Right renal cortex interstitium (tissue), 3 donors: ENCODE measurements around the gene LAMB3. TPM values are rescaled to one million over a fixed set of nuclear protein-coding genes. Genes with fewer than 3 reads are reported as not detected.
"Not testable (repeated sequence)": the region's sequence is repeated elsewhere in the genome, so short reads cannot be mapped to it uniquely, and the experiment has no call there.

ENCODE experiments used
- DNase-seq, 3 donors: peaks; one replicate each; pipeline ENCODE4 v3.0.0-alpha.2; 2013; ENCODE audit warnings: low read depth in 3 of 3, low spot score in 2 of 3
- polyA plus RNA-seq, 3 donors: library from polyadenylated mRNA; unstranded; fragments of 120-200 nt; gene quantifications; one replicate each; pipeline ENCODE4 v1.2.1, GENCODE V29; 2013; ENCODE audit not compliant: insufficient read length in 3 of 3

The LAMB3 gene
- polyA plus RNA-seq, result 1 to 10 TPM in 1 of 3 donors, under 1 TPM in 2; 0.76 to 1.4 (median 0.92) TPM

DNA sequence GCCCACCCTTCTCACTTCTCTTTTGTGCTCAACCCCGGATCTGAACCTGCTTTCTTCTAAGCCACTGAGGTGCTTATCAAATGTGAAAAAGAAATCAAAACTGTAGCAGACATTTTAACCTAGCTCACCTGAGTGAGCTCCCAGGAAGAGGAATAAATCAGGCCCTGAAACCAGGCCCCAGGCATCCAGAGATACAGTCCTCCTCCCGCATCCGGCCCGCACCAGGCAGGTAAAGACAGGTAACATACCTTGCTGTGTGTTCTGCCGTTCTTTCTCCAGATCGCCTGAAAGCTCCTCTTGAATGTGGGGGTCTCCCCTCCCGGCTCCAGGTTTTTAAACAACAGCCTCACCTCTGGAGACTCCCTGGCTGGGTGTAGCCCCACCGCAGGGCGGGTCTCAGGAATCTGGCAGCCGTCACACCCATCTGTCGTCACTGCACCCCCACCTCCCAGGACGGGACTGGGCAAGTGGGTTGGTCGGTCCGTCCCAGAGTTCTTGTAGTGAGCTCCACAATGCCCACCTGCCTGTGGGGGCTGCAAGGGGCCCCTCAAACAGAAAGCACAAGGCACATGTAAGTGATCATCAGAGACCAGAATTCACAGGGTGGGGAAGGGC, at the start of gene LAMB3:
Gene LAMB3 (minus strand): TSS at position 305 of the 615 bp plus-strand sequence. CDS start 1,481 bp downstream, outside the sequence.
- DNase-seq, result no peak

DNA sequence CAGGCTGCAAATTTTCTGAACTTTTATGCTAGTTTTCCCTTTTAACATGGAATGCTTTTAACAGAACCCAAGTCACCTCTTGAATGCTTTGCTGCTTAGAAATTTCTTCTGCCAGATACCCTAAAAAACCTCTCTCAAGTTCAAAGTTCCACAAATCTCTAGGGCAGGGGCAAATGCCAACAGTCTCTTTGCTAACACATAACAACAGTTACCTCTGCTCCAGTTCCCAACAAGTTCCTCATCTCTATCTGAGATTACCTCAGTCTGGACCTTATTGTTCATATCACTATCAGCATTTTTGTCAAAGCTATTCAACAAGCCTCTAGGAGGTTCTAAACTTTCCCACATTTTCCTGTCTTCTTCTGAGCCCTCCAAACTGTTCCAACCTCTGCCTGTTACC, 48.5 kb upstream of the LAMB3 start:
- not testable (repeated sequence) for DNase-seq

- DNase-seq, result no peak
These were observed 44.9 kb upstream of the LAMB3 start for GRCh38 chr1:209697126-209697525.

DNA sequence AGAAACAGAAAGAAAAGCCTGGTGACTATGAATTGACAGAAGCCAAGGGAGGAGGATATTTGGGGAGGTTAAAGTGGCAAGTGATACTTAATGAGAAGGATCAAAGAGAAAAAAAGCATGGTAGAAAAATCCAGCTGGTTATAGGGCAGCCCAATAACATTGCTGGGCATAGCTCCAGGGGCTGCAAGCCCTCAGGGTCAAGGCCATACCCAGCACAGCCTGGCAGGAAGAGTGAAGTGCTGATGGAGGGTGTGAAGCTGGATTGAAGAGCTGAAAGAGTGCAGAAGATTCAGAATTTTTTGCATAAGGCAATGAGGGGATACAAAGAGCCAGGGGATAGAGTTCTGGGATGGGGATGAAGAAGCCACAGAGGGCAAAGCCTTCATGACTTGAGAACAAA, 44.4 kb upstream of the LAMB3 start:
- DNase-seq, result no peak

DNA sequence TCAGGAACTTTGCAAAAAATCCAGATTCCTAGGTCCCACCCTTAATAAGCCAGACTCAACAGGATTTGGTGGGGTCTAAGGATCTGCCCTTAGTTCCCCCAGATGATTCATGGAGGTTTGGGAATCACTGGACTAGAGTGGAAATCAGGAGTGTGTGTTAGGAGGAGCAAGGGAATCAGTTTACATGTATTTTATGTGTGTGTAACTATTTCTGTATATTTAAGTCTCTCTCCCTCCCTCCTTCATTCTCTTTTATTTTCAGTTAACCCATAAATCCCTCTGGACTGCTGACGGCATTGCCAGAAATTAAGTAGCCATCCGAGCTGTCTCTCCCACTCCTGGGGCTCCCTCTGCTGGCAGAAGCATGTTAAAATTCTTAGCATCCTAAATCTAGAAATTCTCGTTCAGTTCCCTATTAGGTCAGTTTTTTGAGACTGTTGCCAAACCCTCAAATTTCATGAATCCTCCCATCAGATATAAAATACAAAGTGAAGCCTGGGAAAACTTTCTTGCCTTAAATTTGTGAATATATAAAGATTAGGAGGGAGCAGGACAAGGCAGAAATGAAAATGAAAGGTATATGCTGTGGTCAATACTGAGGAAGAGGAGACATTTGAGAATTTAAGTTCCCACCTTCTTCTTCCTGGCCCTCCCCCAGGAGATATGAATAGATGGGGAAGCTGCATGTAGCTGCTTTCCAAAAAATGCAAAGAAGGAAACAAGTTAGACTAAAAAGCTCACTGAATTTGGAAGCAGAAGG, 40.7 kb upstream of the LAMB3 start:
- peak in 2 of 3 donors; percentile 65 to 68 for DNase-seq

DNA sequence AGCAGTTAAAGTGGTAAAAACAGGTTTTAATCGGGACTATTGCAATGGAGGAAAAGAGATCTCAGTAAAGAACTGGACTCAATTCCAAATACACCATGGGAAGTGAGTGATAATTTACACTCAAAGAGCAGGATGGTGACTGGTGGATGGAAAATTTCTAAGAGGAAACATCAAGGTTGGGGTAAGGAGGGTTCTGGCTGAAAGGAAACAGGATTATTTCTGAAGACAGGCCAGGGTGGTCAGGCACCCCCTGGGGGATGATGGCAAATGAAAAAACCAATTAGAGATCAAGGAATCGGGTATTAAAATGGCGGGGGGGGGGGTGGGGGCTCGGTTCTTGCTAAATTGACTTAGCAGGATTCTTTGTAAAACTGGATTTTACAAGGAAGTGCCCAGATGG, 40.1 kb upstream of the LAMB3 start:
- no peak for DNase-seq

DNA sequence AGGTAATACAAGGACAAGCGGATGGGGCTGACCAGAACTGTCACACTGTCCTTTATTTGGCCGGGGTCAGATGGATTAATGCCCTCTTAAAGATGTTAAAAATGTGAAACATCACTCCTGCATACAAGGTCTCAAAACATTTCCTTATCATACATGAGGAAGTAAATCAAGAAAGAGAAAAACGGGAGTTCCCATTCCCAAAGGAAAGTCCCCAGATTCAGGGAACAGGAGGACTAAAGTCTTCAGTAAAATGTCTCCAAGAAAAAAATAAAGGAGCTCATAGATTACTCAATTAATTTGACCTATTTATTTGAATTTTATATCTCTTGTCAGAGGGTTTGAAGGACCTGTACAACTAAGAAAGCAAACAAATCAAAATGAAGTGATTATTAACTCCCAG, 39.0 kb upstream of the LAMB3 start:
- no peak for DNase-seq

GRCh38 chr1:209689477-209689876, 37.3 kb upstream of the LAMB3 start:
- DNase-seq, result no peak

DNA sequence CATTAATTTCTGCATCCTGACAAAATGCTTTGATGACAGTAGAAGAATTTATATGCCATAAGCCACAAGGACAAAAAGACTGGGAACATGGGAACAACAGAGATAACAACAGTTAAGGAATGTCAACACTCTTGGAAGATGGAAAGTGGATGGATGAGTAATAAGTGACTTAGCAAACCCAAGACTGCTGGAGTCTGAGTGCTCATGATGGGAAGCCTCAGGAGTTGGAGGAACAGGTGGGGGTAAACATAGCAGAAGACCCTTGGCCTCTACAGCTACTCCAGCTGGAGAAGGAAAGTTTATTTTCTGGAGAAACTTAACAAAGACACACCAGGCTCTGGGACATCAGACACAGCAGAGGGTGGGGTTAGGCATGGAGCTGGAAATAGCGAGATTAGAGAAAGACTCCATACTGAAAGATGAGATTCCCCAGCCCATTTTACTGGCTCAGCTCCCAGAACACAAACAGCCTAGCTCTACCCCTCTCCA, 36.6 kb upstream of the LAMB3 start:
- no peak for DNase-seq

DNA sequence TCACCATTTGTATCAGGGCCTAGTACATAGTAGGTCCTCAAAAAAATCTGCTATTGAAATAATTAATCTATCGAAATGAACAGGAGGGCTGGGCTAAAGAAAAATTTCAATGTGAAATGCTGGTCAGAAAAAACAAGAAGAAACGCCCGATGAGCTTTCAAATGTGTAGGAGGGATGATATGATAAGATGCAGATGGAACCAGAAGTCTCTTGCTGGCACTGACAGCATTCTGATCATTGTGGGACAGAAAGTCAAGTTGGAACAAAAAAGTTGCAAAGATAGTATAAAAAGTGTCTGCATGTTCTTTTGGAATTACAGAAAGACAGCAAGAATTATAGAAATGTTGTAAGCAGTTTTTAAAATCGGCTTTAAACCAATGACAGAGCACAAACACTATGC, 34.1 kb upstream of the LAMB3 start:
- DNase-seq, result no peak

- no peak for DNase-seq
These were observed 33.6 kb upstream of the LAMB3 start for GRCh38 chr1:209685821-209686220.

DNA sequence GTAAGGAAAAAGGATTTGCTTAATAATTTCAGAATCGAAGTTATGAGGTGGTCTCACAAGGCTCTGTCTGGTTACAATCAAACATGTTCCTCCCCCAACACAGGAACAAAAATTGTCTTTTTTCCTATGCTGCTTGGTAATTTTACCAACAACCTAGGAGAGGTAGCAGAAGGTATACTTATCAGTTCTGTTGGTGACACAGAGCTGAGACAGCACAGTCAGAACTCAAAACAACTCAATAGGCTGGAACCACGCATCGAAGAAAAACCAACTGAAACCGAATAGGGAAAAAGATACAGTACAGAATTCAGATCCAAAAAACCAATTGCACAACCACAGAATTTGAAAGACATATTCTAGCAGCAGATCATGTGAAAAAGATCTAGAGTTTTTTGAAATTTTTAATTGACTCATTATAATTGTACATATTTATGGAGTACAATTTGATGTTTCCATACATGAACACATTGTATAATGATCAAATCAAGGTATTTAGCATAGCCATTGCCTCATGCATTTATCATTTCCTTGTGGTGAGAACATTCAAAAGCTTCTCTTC, 26.8 kb upstream of the LAMB3 start:
- DNase-seq, result no peak

DNA sequence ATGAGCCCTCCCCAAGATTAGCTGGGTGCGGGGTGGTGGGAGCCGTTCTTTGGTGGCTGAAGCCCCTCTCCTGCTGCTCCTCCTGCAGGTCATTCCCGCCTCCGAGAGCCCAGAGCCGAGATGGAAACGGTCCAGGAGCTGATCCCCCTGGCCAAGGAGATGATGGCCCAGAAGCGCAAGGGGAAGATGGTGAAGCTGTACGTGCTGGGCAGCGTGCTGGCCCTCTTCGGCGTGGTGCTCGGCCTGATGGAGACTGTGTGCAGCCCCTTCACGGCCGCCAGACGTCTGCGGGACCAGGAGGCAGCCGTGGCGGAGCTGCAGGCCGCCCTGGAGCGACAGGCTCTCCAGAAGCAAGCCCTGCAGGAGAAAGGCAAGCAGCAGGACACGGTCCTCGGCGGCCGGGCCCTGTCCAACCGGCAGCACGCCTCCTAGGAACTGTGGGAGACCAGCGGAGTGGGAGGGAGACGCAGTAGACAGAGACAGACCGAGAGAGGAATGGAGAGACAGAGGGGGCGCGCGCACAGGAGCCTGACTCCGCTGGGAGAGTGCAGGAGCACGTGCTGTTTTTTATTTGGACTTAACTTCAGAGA, 23.4 kb upstream of the LAMB3 start:
- no peak for DNase-seq

DNA sequence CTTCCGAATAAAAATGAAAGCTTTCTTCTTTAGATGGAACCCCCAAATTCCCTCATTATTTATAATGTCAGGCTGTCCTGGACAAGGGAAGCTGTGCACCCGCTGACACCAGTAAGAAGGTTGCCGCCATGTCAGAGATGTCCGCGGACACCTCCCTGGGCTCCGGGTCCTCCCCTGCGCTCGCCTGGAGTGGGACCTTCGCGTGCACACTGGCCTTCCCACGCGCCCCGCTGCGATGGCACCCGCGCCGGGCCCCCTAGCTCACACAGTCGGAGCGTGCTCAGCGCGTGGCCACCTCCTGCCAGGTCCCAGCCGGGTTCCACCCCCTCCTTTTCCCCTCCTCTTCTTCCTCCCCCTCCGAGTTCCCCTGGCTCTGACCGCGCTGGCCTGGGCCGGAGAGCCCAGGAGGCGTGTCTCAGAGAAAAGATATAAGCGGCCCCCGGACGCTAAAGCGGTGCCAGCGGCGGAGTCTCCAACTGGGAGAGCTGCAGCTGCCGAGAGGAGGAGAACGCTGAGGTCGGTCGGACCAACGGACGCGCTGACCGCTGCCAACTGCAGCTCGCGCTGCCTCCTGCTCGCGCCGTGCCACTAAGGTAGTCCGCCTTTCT, 22.8 kb upstream of the LAMB3 start, which contains the start of gene G0S2:
Gene G0S2 (plus strand): TSS at position 456 of the 608 bp plus-strand sequence. CDS start 273 bp downstream, outside the sequence.
- DNase-seq, result no peak

GRCh38 chr1:209673631-209674417, 21.6 kb upstream of the LAMB3 start:
- DNase-seq, result no peak

DNA sequence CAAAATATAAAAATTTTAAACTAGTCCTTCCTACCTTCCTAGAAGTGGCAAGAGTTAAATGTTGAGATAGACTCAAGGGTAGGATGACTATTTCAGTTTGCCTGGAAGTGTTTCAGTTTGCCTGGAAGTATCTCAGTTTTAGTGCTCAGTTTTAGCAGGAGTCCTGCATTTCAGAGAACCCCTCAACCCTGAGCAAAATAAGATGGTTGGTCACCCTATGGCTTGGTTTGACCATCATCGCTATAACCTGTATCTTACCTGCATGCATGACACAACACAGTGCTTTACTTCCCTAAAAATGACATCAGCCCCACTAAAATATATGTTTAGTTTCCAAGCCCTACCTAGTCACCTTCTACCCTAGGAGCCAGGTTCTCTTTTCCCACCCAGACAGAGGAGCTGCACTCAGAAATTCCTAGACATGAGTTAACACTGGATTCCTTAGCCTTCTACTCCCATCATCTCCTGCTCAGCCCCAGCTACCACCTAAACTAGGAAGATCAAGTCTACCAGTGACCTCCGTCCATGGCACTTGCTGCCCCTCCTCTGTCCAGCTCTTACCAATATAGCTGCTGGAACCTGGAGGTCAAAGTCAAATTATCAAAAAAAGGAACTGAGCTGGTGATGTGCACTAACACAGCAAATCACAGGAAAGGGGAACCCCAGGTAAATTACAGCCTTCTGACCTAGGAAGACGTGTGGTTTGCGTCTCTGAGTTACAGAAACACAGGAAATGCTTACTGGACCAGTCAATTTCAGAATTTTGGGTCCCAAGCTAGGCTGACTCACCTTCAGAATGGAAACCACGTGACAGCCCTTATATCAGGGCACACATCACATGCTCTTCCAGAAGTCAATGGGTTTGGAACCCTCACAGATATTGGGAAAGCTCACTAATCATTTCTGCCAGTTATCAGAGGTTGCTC, 20.7 kb upstream of the LAMB3 start:
- DNase-seq, result no peak

GRCh38 chr1:209670441-209671082, 18.3 kb upstream of the LAMB3 start:
- DNase-seq, result no peak

GRCh38 chr1:209667708-209668107, 15.5 kb upstream of the LAMB3 start:
- DNase-seq, result no peak
